GM06990 (cell line): ENCODE measurements around the gene RNF212.

Experiments
- DNase-seq: peaks from one replicate; pipeline ENCODE4 v3.0.0-alpha.2; 2011; ENCODE audit not compliant: insufficient read length; ENCODE audit errors: extremely low read depth
- H3K27me3 ChIP-seq: replicated peaks from 2 replicates; pipeline ENCODE4 v1.6.0; 2011; ENCODE audit warnings: low read length; ENCODE audit not compliant: control insufficient read depth, insufficient read depth
- H3K36me3 ChIP-seq: 2 replicates; pipeline ENCODE4 v1.5.1; 2011; ENCODE audit warnings: low read length; ENCODE audit not compliant: control insufficient read depth, insufficient read depth
- H3K4me3 ChIP-seq: replicated peaks from 2 replicates; pipeline ENCODE4 v1.5.1; 2011; ENCODE audit warnings: low read depth, mild to moderate bottlenecking, control low read depth, low read length
- TF ChIP-seq, protein P1 (sequence below): IDR thresholded peaks from 2 replicates; pipeline ENCODE4 v1.5.1; 2011; ENCODE audit warnings: low read length, control low read depth, mild to moderate bottlenecking, inconsistent platforms; ENCODE audit not compliant: insufficient read depth, poor library complexity, severe bottlenecking

Gene RNF212

DNA sequence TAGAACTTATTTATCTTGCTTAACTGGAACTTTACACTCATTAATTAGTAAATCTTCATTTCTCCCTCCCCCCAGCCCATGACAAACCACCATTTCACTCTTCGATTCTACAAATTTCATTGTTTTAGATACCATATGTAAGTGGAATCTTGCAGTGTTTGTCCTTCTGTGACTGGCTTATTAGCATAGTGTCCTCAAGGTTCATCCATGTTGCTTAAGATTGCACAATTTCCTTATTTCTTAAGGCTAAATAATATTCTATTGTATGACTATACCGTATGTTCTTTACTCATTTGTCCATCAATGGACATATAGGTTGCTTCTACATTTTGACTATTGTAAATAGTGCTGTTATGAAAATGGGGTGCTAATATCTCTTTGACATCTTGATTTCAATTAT, 24.5 kb upstream of the RNF212 start:
- Histone ChIP-seq H3K4me3 (no peak overlapping the region), H3K27me3 (no peaks in the 10 kb centered on the region)

DNA sequence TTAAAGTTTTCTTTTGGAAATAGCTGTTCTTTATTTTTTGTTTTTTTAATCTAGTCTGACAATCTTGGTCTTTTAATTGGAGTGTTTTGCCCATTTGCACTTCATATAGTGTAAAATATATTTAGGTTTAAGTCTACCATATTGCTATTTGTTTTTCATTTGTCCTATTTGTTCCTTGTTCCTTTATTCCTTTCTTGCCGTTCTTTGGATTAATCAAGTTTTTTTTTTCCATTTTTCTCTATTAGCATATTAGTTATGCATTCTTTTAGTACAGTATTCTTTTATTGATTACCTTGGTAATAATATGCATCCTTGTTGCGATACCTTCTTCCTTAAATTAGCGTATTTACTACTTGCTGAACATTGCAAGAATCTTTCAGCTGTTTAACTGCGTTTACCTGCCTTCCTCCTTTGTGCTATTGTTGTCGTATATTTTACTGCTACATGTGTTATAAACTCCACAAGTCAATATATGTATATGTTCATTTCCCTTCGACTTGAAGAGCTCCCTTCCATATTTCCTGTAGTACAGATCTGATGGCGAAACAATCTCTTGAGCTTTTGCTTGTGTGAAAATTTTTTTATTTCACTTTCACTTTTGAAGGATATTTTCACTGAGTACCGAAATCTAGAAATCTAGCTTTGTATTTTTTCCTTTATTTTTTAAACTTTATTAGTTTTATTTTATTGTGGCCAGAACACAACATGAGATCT, 23.9 kb upstream of the RNF212 start:
- no peaks in the 10 kb centered on the region for H3K27me3 ChIP-seq
- TF ChIP-seq, protein P1, sequence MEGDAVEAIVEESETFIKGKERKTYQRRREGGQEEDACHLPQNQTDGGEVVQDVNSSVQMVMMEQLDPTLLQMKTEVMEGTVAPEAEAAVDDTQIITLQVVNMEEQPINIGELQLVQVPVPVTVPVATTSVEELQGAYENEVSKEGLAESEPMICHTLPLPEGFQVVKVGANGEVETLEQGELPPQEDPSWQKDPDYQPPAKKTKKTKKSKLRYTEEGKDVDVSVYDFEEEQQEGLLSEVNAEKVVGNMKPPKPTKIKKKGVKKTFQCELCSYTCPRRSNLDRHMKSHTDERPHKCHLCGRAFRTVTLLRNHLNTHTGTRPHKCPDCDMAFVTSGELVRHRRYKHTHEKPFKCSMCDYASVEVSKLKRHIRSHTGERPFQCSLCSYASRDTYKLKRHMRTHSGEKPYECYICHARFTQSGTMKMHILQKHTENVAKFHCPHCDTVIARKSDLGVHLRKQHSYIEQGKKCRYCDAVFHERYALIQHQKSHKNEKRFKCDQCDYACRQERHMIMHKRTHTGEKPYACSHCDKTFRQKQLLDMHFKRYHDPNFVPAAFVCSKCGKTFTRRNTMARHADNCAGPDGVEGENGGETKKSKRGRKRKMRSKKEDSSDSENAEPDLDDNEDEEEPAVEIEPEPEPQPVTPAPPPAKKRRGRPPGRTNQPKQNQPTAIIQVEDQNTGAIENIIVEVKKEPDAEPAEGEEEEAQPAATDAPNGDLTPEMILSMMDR = no peak
- H3K4me3 ChIP-seq = peak overlapping the region; percentile 31; the same call in 1 of the 2 replicates
- H3K36me3 ChIP-seq = no peaks in the 10 kb centered on the region
- no peak for DNase-seq

More for the DNA sequence above, 24.5 kb upstream of the RNF212 start:
- DNase-seq = no peak
- H3K36me3 ChIP-seq = no peaks in the 10 kb centered on the region
- TF ChIP-seq, protein P1 = no peak

DNA sequence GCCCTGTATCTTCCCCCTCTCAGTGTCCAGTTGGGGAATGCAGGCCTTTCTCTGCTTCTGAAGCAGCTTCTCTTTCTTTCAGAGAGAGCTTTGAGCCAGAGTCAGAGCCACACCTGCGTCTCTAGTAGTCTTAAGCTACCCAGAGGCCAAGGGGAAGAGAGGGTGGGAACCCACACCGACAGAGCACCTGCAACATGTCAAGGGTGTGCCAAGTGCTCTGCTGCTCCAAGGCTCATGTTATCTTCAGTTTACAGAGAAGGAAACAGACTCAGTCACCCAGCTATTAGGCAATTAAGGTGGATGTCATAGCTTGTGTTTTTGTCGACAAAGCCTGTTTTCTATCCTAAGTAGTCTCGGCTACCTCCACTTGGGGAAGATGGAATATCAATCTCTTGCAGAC, 22.7 kb upstream of the RNF212 start:
- no peaks in the 10 kb centered on the region for H3K36me3 ChIP-seq
- H3K4me3 ChIP-seq = no peak overlapping the region
- DNase-seq = no peak
- H3K27me3 ChIP-seq = no peaks in the 10 kb centered on the region
- TF ChIP-seq, protein P1 = no peak

DNA sequence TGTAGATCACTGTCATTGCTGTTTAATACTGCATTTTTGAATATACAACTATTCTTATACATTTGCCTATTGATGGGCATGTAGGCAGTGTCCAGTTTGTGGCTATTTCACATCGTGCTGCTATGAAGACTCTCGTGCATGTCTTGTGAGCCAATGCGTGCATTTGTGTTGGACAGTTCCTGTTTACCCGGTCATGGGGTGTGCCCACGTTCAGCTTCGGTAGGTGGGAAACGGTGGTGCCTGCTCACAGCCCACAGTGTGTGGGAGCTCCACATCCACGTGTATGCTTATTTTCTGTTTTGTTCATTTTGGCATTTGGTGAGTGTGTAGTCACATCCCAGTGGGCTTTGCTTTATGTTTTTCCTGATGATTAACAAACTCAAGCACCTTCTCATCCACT, 19.7 kb upstream of the RNF212 start:
- no peak overlapping the region for H3K4me3 ChIP-seq
- no peaks in the 10 kb centered on the region for H3K36me3 ChIP-seq
- no peaks in the 10 kb centered on the region; the same call in 1 of the 2 replicates for H3K27me3 ChIP-seq
- no peak for DNase-seq
- TF ChIP-seq, protein P1 = no peak

DNA sequence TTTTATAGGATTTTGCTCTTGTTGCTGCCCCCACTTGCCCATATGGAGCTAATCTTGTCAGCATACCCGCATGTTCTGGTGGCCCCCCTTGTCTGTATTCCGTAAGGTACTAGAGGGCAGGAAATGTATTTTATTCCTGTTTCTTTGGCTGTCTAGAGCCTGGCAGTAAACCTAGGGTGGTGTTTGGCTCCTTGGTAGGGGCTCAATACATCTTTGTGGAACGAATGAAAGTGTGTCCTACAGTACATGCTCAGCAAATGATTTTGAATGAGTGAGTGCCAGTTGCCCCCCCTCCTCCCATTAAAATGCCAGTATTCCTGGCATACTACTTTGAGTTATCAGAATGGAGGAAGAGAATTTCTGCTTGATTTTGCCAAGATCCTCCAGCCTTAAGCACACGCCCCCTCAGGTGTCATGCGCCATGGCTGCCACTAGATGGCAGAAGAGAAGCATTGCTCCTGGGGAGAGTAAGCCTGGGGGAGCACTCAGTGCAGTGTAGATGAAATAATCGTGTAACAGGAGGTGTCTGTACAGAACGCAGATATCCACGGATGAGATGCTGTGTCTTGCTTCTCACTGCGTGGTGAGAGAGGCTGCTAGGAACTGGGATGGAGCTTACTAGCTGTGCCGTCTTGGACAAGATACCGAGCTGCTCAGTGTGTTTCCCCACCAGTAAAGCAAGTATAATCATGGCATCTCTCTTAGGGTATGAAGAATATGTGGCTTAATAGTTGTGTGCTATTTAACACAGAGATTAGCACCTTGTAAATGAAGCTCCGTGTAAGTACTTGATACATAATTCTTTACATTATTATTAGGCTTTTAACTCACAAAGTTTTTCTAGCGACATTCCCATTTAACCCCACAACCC, 17.2 kb upstream of the RNF212 start:
- no peak overlapping the region for H3K4me3 ChIP-seq
- H3K27me3 ChIP-seq = no peaks in the 10 kb centered on the region; the same call in 1 of the 2 replicates
- DNase-seq = peak; percentile 44
- TF ChIP-seq, protein P1 = peak; percentile 99
- no peaks in the 10 kb centered on the region for H3K36me3 ChIP-seq
